Measurements from ENCODE around the gene ZBTB42.
"Not testable (repeated sequence)": the region's sequence is repeated elsewhere in the genome, so short reads cannot be mapped to it uniquely, and the experiment has no call there.

Gene ZBTB42

DNA sequence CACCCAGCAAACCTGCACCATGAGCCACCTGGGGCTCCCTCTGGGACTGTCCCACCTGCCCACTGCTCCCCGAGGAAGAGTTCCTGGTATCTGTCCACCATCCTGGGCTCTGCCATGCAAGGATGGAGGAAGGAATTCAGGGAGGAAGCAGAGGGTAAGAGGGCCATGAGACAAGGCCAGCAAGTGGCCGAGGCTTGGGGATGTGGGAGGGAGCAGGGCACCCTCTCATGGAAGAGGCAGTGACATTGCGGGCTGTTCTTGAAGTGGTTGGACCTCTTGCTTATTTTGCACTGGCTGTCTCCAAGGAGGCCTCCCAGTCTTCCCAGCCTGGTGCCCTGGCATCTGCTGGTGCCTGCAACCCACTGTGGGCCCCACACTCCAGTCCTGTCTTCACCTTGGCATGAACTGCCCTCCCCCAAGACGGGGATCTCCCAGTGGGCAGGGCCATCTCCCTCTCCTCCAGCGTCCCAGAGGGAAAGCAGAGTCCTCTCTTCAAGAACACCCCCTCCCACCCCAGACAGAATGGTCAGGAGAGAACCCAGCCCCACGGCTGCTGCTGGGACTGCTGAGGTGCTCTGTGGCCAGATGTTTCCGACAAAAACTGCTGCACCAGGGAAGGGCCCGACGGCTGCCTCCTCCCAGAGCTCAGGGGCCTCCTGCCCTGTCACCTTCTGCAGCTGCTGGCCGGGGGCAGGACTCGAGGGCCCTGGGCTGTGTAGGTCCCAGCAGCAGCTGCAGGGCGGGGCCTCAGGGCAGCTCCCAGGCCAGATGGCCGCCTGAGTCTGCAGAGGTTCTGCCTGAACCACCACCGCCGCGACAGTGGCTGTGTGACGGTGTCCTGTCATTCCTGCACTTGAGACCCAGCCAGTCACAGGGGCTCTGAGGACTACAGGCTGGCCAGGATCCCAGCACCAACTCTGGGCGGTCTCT is 3.5 kb upstream of the ZBTB42 start:
- DNase-seq = no peak

- no peak for DNase-seq
Measured at GRCh38 chr14:104798300-104799243, 2.3 kb upstream of the ZBTB42 start.

DNA sequence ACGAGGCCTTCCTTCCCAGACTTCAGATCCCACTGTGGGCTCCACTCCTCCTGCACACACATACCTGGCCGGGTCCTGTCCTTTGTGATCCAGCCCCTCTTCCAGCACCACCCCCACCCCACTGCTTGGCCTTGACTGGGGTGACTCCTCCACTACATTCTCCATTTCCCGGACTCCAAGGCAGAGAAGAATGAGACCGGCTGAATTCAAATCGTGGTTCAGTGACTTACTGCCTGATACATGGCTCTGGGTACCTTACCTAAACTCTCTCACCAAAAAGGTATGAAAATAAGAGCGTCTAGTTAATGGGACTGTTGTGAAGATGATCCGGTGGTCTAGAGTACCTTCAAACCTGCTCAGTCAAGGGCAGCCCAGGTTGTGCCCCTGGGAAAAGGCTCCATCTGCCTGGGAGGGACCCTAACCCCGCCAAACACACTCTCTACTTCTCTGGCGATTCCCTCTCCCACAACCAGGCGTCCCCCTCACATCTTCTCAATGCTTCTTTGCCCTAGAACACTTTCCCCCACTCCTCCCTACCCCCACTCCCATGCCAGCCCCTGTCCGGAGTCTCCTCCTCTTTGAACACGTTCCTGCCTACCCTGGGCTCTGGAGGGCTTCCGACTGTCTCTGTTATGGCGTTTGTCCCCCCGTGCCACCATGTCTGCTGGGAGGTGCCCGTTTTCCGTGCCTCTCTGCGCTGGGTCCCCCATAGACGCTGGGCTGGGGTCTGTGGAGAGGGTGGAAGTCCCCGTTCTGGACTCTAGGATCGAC is 1.5 kb upstream of the ZBTB42 start:
- DNase-seq = no peak

GRCh38 chr14:104800015-104800770 is 708 bp upstream of the ZBTB42 start:
- no peak for DNase-seq

DNA sequence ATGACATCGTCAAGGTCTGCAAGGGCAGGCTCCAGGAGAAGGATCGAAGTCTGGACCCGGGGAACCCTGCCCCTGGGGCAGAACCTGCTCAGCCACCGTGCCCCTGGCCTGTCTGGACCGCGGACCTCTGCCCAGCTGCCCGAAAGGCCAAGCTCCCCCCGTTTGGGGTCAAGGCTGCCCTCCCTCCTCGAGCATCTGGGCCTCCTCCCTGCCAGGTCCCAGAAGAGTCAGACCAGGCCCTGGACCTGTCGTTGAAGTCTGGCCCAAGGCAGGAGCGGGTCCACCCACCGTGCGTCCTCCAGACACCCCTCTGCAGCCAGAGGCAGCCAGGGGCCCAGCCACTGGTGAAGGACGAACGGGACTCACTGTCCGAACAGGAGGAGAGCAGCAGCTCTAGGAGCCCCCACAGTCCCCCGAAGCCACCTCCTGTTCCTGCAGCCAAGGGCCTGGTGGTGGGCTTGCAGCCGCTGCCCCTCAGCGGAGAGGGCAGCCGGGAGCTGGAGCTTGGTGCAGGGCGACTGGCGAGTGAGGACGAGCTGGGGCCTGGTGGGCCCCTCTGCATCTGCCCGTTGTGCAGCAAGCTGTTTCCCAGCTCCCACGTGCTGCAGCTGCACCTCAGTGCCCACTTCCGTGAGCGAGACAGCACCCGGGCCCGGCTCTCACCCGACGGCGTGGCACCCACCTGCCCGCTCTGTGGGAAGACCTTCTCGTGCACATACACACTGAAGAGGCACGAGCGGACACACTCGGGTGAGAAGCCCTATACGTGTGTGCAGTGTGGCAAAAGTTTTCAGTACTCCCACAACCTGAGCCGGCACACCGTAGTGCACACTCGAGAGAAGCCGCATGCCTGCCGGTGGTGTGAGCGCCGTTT is 856 bp downstream of the ZBTB42 start:
- no peak for DNase-seq

- DNase-seq = no peak
Measured at GRCh38 chr14:104802394-104803184, 1.7 kb downstream of the ZBTB42 start.

DNA sequence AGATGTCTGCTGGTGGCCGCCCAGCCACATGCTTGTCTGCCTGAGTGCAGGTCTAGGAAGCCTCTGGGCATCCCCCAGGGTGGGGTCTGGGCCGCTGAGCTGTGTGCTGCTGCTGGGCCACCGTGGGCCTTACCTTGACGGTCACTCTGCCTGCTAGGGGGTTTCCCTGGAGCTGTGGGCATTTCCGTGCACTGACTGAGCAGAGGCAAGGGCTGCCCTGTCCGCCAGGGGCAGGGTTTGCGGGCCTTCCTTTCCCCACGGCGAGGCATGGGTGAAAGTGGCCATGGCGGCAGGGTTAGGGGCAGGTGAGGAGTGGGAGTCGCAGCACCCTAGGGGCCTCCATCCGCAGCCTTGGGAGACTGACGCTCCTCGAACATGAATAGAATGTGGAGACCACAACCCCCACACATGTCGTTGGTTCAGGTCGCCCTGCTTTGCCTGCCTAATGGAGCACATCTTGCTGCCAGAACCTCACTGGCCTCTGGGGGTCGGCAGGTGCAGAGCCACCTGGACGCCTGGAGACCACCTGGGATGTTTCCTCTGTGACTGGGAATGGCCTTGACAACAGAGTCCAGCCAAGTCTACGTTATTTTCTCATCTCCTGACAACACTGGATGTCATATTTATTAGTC is 2.5 kb downstream of the ZBTB42 start:
- no peak for DNase-seq

DNA sequence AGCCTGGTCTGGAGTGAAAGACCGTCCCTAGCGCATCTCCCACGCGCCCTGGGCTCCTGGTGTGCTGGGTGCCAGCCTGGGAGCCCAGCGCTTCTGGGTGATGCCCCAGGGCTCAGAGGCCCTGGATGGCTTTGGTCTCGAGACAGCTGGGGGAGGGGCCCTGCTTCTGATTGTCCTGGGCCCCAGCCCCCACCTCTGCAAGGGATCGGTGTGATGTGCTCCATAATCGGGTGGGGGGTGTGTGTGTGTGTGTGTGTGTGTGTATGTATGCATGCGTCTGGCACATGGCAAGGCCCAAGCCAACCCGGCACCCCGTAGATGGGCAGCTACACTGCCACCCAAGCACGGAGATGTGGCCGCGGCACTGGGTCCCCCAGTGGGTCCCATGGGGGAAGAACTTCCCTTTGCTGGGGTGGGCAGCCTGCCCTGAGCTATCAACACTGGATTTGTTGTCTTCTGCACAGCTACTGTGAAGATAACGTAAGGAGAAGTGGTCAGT is 3.1 kb downstream of the ZBTB42 start:
- DNase-seq = no peak

GRCh38 chr14:104804481-104805325 is 3.8 kb downstream of the ZBTB42 start:
- no peak for DNase-seq

DNA sequence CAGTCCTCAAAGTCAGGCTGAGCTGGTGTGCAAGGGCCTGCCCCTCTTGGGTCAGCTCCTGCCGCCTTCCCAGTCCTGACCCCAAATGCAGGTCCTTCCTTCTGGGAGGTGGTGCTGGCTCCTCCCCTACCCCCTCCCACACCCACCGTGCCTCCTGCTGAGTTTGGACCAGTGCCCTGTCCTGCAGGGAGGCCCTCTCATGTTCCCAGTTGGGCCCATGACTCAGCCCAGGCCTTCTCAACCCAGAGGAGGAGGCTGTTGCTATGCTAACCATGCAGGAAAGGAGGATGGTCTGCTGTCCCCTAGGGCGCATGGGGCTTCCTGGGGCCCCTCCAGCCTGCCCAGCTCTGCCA is 4.4 kb downstream of the ZBTB42 start:
- DNase-seq = no peak

GRCh38 chr14:104805941-104806624 is 5.2 kb downstream of the ZBTB42 start:
- DNase-seq = no peak

GRCh38 chr14:104806625-104807465 is 5.9 kb downstream of the ZBTB42 start:
- DNase-seq = no peak

GRCh38 chr14:104808456-104808855 is 7.6 kb downstream of the ZBTB42 start:
- no peak for DNase-seq

GRCh38 chr14:104810316-104810715 is 9.4 kb downstream of the ZBTB42 start:
- DNase-seq = no peak

DNA sequence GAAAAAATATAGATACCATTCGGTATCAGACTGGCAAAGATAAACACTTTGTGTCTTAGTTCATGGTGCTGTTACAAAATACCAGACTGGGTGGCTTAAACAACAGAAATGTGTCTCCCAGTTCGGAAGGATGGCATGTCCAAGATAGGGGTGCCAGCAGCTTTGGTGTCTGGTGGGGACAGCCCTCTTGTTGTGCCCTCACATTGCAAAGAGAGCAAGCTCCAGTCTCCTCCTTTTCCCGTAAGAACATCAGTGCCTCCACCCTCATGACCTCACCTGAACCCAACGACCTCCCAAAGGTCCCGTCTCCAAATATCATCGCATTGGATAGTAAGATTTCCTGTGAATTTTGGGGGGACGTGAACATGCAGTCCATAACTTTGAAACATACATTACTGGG is 12.4 kb downstream of the ZBTB42 start:
- DNase-seq = no peak

GRCh38 chr14:104814701-104815100 is 13.8 kb downstream of the ZBTB42 start:
- not testable (repeated sequence) for DNase-seq

DNA sequence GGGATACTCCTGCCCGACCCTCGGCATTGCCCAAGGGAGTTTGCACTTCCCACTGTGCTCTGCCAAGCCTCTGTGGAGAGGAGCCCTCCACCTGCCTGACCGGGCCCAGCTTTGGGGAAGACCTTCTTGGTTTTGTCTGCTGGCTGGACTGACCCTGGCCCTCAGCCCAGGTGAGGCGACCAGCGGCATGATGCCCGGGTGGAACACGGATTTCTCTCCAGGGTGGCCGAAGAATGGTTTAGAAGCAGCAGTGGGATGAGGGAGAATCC is 15.6 kb downstream of the ZBTB42 start:
- DNase-seq = no peak
